GM18498 (cell line): ENCODE measurements around the gene ABR.
"Not testable (repeated sequence)": the region's sequence is repeated elsewhere in the genome, so short reads cannot be mapped to it uniquely, and the experiment has no call there.

Experiments used
- ATAC-seq: cut with Tn5 transposase; IDR thresholded peaks from one replicate; pipeline ENCODE4 v1.9.1; 2021; ENCODE audit warnings: mild to moderate bottlenecking, moderate library complexity; ENCODE audit not compliant: unreplicated experiment

The ABR gene

GRCh38 chr17:1073963-1074625 is 105.7 kb downstream of the ABR start:
- not testable (repeated sequence) for ATAC-seq

- ATAC-seq, result no peak
Observed at GRCh38 chr17:1073241-1073962, 106.4 kb downstream of the ABR start.

- ATAC-seq, result no peak
Observed at GRCh38 chr17:1072551-1072961, 107.2 kb downstream of the ABR start.

- no peak for ATAC-seq
Observed at GRCh38 chr17:1071103-1071825, 108.5 kb downstream of the ABR start.

- ATAC-seq, result no peak
Observed at GRCh38 chr17:1070411-1070810, 109.4 kb downstream of the ABR start.

- no peak for ATAC-seq
Observed at GRCh38 chr17:1069847-1070246, 109.9 kb downstream of the ABR start.

GRCh38 chr17:1068356-1068755 is 111.4 kb downstream of the ABR start:
- ATAC-seq, result no peak

GRCh38 chr17:1067282-1067956 is 112.4 kb downstream of the ABR start:
- ATAC-seq, result no peak

GRCh38 chr17:1065416-1065815 is 114.4 kb downstream of the ABR start:
- not testable (repeated sequence) for ATAC-seq

- no peak for ATAC-seq
Observed at GRCh38 chr17:1060991-1061390, 118.8 kb downstream of the ABR start.

GRCh38 chr17:1059131-1059795 is 120.5 kb downstream of the ABR start:
- ATAC-seq, result no peak

GRCh38 chr17:1058423-1059130 is 121.2 kb downstream of the ABR start:
- no peak for ATAC-seq

GRCh38 chr17:1056761-1057160 is 123.0 kb downstream of the ABR start:
- no peak for ATAC-seq

- no peak for ATAC-seq
Observed at GRCh38 chr17:1055751-1056645, 123.8 kb downstream of the ABR start.

GRCh38 chr17:1055231-1055630 is 124.5 kb downstream of the ABR start:
- no peak for ATAC-seq

GRCh38 chr17:1054656-1055055 is 125.1 kb downstream of the ABR start:
- no peak for ATAC-seq

GRCh38 chr17:1053661-1054360 is 126.0 kb downstream of the ABR start:
- ATAC-seq, result no peak
